Epithelial cell of esophagus (primary cell): ENCODE results near the gene CRHBP.
"Not testable (repeated sequence)": the region's sequence is repeated elsewhere in the genome, so short reads cannot be mapped to it uniquely, and the experiment has no call there.

Source experiments
- DNase-seq: peaks from one replicate; pipeline ENCODE4 v3.0.0; 2010; ENCODE audit warnings: low read depth
- H3K4me3 ChIP-seq: 2 replicates; pipeline ENCODE4 v1.5.1; 2011; ENCODE audit warnings: mild to moderate bottlenecking, low read length, control low read depth
- TF ChIP-seq, protein P1 (sequence below): IDR thresholded peaks from 2 replicates; pipeline ENCODE4 v1.5.1; 2011; ENCODE audit warnings: low read depth, mild to moderate bottlenecking, low read length, control low read depth, inconsistent platforms; ENCODE audit not compliant: insufficient read depth; ENCODE audit errors: missing control alignments

The CRHBP gene

DNA sequence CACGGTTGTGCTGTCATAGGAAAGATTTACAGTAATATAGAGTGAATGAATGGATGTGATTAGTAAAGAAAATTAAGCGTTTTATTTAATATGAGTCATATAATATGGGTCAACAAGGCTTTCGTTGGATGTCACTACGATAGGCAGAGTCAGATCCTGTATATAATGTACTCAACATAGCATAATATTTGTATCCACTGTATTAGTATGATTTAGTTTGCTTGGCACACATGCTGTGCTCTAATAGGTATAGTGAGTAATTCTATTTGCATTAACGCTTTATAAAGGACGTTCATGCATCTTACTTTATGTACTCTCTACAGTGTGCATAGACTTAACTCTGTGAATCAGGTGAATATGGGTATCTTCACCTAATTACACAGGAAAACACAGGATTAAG lies 41.5 kb downstream of the CRHBP start:
- TF ChIP-seq, protein P1, sequence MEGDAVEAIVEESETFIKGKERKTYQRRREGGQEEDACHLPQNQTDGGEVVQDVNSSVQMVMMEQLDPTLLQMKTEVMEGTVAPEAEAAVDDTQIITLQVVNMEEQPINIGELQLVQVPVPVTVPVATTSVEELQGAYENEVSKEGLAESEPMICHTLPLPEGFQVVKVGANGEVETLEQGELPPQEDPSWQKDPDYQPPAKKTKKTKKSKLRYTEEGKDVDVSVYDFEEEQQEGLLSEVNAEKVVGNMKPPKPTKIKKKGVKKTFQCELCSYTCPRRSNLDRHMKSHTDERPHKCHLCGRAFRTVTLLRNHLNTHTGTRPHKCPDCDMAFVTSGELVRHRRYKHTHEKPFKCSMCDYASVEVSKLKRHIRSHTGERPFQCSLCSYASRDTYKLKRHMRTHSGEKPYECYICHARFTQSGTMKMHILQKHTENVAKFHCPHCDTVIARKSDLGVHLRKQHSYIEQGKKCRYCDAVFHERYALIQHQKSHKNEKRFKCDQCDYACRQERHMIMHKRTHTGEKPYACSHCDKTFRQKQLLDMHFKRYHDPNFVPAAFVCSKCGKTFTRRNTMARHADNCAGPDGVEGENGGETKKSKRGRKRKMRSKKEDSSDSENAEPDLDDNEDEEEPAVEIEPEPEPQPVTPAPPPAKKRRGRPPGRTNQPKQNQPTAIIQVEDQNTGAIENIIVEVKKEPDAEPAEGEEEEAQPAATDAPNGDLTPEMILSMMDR = no peak
- no peak for DNase-seq
- no peak overlapping the region for H3K4me3 ChIP-seq

DNA sequence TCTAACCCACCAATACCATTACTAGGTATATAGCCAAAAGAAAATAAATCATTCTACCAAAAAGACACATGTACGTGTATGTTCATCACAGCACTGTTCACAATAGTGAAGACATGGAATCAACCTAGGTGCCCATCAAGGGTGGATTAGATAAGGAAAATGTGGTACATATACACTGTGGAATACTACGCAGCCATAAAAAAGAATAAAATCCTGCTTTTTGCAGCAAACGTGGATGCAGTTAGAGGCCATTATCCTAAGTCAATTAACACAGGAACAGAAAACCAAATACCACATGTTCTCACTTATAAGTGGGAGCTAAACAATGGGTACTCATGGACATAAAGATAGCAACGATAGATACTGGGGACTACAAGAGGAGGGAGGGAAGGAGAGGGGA lies 45.4 kb downstream of the CRHBP start:
- H3K4me3 ChIP-seq, DNase-seq: not testable (repeated sequence)

DNA sequence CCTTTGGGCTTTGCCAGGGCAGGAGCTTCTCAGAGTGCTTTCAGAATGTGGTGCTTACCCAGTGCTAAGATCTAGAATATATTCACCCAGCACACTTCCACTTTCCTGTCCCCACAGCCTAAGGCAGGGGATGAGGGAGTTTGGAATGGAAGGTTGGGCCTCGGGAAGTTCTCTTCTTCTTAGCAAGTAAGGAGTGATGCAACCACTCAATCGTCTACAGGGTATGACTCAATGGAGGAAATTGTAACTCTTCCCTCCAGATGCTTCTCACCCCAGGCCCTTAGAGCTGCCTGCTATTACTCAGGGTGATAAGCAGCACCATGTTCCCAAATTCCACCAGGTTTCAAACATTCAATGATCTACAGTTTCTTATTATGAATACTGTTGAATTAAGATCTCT lies 46.6 kb downstream of the CRHBP start:
- H3K4me3 ChIP-seq = no peak overlapping the region
- DNase-seq = peak; percentile 92
- TF ChIP-seq, protein P1 = no peak

DNA sequence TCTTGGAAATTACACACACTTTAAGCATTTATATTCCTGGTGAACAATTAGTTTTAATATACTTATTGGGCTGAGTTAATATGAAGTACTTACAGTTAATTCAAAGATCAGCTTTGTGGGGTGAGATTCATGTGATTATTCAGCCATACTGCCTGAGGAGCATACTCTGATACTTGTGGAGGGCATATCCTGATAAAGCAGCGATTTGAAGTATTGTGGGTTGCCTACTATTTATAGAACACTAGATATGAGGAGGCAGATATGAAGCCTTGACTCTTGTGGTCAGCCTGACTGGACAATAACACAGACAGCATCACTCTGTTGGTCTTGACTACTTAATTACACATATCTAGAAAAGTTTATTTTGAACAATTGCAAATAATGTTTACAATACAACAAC lies 50.4 kb downstream of the CRHBP start:
- no peak for DNase-seq
- no peak overlapping the region for H3K4me3 ChIP-seq
- TF ChIP-seq, protein P1 = no peak

DNA sequence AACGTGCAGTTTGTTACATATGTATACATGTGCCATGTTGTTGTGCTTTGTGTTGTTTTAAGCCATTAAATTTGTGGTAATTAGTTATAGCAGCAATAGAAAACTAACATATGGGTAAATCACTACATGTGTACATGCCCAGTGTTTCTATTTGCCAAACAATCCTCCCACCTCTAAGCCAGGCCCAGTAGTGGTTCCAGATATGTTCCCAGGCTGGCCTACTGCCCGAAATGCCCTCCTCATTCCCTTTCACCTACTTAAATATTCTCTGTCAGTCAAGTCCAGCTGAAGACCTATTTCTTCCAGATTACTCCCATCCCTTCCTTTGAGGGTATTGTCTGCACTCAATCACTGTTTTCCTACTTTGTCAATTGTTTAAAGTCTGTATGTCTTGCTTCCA lies 53.3 kb downstream of the CRHBP start:
- no peak for DNase-seq
- TF ChIP-seq, protein P1 = no peak
- no peak overlapping the region for H3K4me3 ChIP-seq

DNA sequence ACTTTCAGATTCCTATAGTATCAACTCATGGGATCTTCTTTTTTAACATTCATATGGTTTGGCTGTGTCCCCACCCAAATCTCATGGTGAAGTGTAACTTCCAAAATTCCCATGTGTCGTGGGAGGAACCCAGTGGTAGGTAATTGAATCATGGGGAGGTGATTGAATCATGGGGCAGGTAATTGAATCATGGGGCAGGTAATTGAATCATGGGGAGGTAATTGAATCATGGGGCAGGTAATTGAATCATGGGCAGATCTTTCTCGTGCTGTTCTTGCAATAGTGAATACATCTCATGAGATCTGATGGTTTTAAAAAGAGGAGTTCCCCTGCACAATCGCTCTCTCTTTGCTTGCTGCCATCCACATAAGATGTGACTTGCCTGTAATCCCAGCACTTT lies 55.6 kb downstream of the CRHBP start:
- peak; percentile 46 for DNase-seq
- no peak overlapping the region for H3K4me3 ChIP-seq
- TF ChIP-seq, protein P1 = no peak

DNA sequence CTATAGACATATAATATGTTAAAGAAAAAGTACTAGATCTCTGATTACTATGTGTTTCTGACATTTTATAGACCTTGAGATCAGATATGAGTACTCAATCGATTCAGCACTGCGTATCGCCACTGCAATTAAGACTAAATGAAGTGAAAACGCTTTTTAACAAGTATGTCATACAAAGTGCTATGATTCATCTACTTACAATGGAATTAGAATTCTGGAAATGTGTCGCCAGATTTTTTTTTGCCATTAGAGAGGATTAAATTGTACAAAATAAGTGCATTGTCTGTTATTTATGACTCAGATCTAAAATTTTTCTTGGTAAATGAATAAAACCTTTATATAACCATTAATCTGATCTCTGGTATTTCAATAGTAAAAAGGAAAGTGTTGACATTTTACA lies 57.4 kb downstream of the CRHBP start:
- no peak for DNase-seq
- TF ChIP-seq, protein P1 = no peak
- H3K4me3 ChIP-seq = no peak overlapping the region

DNA sequence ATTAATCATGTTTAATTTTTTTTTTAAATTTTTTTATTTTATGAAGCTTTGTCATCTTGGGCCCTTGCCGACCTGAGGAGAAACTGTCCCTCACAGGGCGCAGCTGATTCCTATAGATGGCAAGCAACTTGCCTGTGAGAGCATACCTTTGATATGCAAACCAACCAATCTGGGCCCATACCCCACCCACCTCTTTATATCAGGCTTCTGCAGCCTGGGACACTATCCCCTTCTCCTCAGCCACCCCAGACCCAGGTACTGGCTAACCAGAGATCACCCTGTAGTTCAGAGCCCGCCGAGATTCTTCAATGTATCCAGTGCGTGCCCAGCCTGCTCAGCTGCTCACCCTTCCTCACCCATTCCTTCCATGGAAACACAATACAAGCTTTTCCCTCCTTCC lies 58.7 kb downstream of the CRHBP start:
- no peak for DNase-seq
- TF ChIP-seq, protein P1 = no peak
- no peak overlapping the region for H3K4me3 ChIP-seq
